Measurements from ENCODE around the gene CANT1.

CANT1 gene

DNA sequence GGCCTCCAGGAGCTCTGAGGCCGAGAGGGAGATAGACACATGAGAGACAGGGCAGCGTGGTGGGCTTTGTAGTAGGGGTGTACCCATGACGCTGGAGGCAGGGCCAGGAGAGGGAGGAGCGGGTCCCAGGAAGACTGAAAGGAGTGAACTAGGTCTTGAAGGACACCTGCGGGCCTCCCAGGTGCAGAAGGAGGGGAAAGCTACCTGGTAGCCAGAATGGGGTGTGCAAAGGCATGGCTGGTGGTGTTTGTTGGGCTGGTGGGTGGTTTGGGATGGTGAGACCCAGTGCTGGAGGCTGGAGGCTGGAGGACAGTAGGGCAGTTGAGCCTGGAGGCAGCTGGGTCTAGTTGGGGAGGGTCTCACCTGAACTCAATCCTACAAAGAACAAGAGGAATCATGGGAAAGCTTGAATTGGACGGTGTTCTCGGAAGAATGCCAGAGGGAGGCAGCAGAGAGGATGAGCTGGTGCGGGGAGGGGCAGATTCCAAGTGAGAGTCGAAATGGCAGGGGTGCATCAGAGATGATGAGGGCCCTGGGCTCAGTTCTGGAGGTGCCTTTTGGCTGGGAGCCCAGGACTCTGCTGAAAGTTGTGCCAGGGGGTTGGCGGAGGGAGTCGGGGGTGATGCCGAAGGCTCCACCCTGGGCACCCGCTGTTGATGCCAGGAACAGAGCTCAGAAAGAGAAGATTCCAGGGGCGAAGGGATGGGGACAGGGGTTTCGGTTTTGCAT is 35.6 kb upstream of the CANT1 start:
- TF ChIP-seq CTCF (IDR thresholded peaks at IDR 0.05; ENCODE audit: low read depth, low read length) (no peak), EZH2phosphoT487 (IDR thresholded peaks at IDR 0.05; ENCODE audit: low read depth) (no peak)
- Histone ChIP-seq H3K4me3 (ENCODE audit: low read length) (no peak overlapping the region), H3K27ac (ENCODE audit: low read length) (no peak overlapping the region), H3K4me1 (ENCODE audit: low read length) (no peaks in the 10 kb centered on the region), H3K4me2 (ENCODE audit: low read length) (no peak overlapping the region), H3K27me3 (ENCODE audit: low read depth, low read length) (no peaks in the 10 kb centered on the region), H3K79me2 (ENCODE audit: low read length) (no peaks in the 10 kb centered on the region), H3K36me3 (replicated peaks; ENCODE audit: low read depth, low read length) (no peaks in the 10 kb centered on the region), H3K9ac (ENCODE audit: low read length) (no peak overlapping the region), H4K20me1 (ENCODE audit: insufficient read depth, low read length) (no peaks in the 10 kb centered on the region), H2AFZ (ENCODE audit: low read depth, low read length) (no peak overlapping the region), H3K9me3 (ENCODE audit: insufficient read depth, low read length) (no peaks in the 10 kb centered on the region)

GRCh38 chr17:79044462-79044861 is 34.9 kb upstream of the CANT1 start:
- no peaks in the 10 kb centered on the region for H3K9me3 ChIP-seq (ENCODE audit: insufficient read depth, low read length)
- no peak overlapping the region for H3K9ac ChIP-seq (ENCODE audit: low read length)
- H3K27ac ChIP-seq (ENCODE audit: low read length) = no peak overlapping the region
- no peak overlapping the region for H3K4me3 ChIP-seq (ENCODE audit: low read length)
- H3K79me2 ChIP-seq (ENCODE audit: low read length) = no peaks in the 10 kb centered on the region
- H3K4me2 ChIP-seq (ENCODE audit: low read length) = no peak overlapping the region
- H2AFZ ChIP-seq (ENCODE audit: low read depth, low read length) = no peak overlapping the region
- no peaks in the 10 kb centered on the region for H3K4me1 ChIP-seq (ENCODE audit: low read length)
- H3K27me3 ChIP-seq (ENCODE audit: low read depth, low read length) = no peaks in the 10 kb centered on the region
- no peak for TF ChIP-seq EZH2phosphoT487 (IDR thresholded peaks at IDR 0.05; ENCODE audit: low read depth)
- no peak for TF ChIP-seq CTCF (IDR thresholded peaks at IDR 0.05; ENCODE audit: low read depth, low read length)
- H4K20me1 ChIP-seq (ENCODE audit: insufficient read depth, low read length) = no peaks in the 10 kb centered on the region
- no peaks in the 10 kb centered on the region for H3K36me3 ChIP-seq (replicated peaks; ENCODE audit: low read depth, low read length)

DNA sequence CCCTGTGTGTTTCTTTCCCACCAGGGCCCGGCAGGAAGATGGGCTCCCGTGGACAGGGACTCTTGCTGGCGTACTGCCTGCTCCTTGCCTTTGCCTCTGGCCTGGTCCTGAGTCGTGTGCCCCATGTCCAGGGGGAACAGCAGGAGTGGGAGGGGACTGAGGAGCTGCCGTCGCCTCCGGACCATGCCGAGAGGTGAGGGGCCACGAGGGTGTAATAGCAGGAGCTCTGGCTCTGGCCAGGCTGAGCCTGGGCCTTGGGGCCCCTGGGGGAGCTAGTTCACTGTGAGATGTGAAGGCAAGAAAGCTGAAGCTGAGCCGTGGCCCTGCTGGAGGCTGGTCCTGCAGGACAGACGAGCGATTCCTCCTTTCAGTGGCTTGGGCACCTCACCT is 34.4 kb upstream of the CANT1 start:
- Histone ChIP-seq H3K27me3 (ENCODE audit: low read depth, low read length) (no peaks in the 10 kb centered on the region), H3K9me3 (ENCODE audit: insufficient read depth, low read length) (no peaks in the 10 kb centered on the region), H3K79me2 (ENCODE audit: low read length) (no peaks in the 10 kb centered on the region), H2AFZ (ENCODE audit: low read depth, low read length) (no peak overlapping the region), H3K9ac (ENCODE audit: low read length) (no peak overlapping the region), H3K4me1 (ENCODE audit: low read length) (no peaks in the 10 kb centered on the region), H3K36me3 (replicated peaks; ENCODE audit: low read depth, low read length) (no peaks in the 10 kb centered on the region), H3K4me3 (ENCODE audit: low read length) (no peak overlapping the region), H3K4me2 (ENCODE audit: low read length) (no peak overlapping the region), H3K27ac (ENCODE audit: low read length) (no peak overlapping the region), H4K20me1 (ENCODE audit: insufficient read depth, low read length) (no peaks in the 10 kb centered on the region)
- no peak for TF ChIP-seq CTCF (IDR thresholded peaks at IDR 0.05; ENCODE audit: low read depth, low read length)
- TF ChIP-seq EZH2phosphoT487 (IDR thresholded peaks at IDR 0.05; ENCODE audit: low read depth) = no peak

GRCh38 chr17:79043191-79043930 is 33.8 kb upstream of the CANT1 start:
- no peak overlapping the region for H3K4me2 ChIP-seq (ENCODE audit: low read length)
- H3K4me3 ChIP-seq (ENCODE audit: low read length) = no peak overlapping the region
- H2AFZ ChIP-seq (ENCODE audit: low read depth, low read length) = no peak overlapping the region
- TF ChIP-seq CTCF (IDR thresholded peaks at IDR 0.05; ENCODE audit: low read depth, low read length) = no peak
- no peak for TF ChIP-seq EZH2phosphoT487 (IDR thresholded peaks at IDR 0.05; ENCODE audit: low read depth)
- no peak overlapping the region for H3K9ac ChIP-seq (ENCODE audit: low read length)
- H3K4me1 ChIP-seq (ENCODE audit: low read length) = no peaks in the 10 kb centered on the region
- no peaks in the 10 kb centered on the region for H3K79me2 ChIP-seq (ENCODE audit: low read length)
- no peaks in the 10 kb centered on the region for H3K27me3 ChIP-seq (ENCODE audit: low read depth, low read length)
- H3K27ac ChIP-seq (ENCODE audit: low read length) = no peak overlapping the region
- no peaks in the 10 kb centered on the region for H3K9me3 ChIP-seq (ENCODE audit: insufficient read depth, low read length)
- no peaks in the 10 kb centered on the region for H4K20me1 ChIP-seq (ENCODE audit: insufficient read depth, low read length)
- H3K36me3 ChIP-seq (replicated peaks; ENCODE audit: low read depth, low read length) = no peaks in the 10 kb centered on the region

All from OCI-LY3 (cell line).